ENCODE measurements around the gene CD74. TPM values are rescaled to one million over a fixed set of nuclear protein-coding genes. Genes with fewer than 3 reads are reported as not detected.
A peak's percentile ranks its signal among the peaks of the same experiment; 100 is the strongest.
"Not testable (repeated sequence)": the region's sequence is repeated elsewhere in the genome, so short reads cannot be mapped to it uniquely, and the experiment has no call there.

Gene CD74
- total RNA-seq, 1 donor from 2014 or later, result 1,068 TPM

DNA sequence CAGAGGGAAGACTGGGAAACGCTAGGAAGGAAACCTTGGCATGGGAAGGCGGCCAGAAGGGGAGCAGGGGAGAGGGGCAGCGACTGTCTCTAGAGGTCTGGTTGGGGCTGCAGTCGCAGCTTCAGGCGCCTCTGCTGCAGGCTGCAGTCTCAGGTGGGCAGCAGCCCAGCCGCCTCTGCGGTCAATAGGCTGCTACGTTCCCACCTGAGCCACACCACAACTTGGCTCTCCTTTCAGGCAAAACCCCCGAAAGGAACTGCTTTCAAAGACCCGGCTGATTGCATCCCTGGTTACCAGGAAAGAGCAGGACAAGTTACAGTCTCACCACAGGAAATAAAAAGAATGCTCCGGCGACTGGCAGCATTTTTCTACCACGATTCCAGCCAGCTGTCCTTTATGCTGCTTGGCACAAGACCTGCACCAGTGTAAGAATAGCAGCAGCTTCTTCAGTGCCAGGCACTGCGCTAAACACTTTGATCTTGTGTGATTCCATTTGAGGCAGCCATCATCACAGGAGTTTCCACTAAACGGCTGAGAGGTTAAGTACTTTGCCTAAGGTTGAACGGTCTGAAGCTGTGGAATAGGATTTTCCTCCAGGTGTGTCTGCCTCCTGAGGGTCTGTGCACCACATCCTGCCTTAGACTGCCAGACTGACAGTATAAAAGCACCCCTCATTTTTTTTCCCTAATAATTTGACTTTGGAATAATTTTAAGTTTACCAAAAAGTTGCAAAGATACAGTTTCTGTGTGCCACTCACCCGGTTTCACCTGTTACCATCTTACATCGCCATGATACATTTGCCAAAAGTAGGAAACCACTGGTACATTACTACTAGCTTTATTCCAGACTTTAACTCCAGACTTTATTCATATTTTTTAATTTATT, 29.3 kb upstream of the CD74 start:
- DNase-seq (ENCODE audit: low spot score), result no peak

DNA sequence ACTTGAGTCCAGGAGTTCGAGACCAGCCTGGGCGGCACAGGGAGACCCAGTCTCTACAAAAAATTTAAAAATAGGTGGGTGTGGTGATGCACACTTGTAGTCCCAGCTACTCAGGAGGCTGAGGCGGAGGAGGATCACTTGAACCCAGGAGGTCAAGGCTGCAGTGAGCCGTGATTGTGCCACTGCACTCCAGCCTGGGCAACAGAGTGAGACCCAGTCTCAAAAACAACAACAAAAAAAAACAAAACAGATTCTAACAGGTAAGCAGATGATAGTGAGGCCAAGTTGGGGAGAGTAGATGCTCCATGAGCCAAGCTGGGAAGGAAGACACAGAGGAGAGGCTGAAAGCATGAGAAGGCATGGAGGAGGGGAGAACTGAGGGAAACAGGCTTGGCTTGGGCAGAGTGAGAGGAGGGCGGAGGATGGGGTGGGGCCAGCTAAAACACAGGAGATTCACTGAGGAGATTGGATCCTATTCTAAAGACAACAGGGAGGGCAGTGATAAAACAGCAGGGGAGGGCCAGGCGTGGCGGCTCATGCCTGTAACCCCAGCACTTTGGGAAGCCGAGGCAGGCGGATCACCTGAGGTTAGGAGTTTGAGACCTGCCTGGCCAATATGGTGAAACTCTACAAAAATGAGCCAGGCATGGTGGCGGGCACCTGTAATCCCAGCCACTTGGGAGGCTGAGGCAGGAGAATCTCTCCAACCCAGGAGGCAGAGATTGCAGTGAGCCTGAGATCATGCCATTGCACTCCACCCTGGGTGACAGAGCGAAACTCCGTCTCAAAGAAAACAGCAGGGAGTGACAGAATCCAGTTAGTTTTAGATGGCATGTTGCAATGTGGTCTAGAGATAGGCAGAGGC, 28.5 kb upstream of the CD74 start:
- no peak for DNase-seq (ENCODE audit: low spot score)

DNA sequence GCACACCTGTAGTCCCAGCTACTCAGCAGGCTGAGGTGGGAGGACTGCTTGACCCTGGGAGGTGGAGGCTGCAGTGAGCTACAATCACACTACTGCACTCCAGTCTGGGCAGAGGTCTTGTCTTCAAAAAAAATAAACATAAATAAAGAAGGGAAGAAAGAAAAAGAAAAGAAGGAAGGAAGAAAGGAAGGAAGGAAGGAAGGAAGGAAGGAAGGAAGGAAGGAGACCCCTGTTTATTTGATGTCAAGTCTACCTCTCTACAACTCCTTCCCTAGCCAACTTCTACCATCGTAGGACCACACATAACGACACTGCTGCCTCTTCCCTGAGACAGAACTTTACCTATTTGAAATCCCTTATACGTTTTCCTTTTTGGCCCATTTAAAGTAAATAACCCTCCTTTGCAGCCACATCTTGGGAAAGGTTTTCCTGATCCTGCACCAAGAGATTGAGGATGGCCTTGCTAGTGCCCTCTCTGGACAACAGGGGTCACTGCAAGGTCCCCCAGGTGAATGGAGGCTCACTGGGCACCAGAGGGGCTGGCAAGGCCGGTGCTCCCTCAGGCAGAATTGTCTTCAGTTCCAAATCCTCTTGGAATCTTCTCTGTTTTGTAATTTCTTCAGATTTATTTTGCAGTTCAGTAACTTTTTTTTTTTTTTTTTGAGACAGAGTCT, 26.3 kb upstream of the CD74 start:
- no peak for DNase-seq (ENCODE audit: low spot score)

DNA sequence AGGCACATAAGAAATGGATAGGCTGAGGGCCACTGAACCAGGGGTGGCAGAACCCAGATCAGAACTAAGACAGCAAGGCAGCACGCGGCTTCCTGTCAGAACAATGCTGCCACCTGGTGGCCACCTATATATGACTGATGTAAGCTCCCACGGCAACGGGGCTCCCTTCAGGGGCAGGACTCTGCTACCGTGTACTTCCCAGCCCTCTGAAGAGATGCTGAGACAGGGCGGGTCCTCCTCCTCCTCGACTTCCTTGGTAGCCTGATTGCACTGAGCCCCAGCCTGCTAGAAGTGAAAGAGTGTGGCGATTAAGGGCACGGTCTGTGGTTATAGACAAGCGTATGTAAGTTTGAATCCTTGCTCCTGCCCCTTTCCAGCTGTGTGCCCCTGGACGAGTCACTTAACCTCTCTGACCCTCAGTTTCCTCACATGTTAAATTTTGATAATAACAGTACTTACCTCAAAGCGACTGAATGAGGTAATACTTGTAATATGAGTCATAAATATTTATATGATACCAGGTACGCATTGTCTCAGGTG, 23.5 kb upstream of the CD74 start:
- DNase-seq (ENCODE audit: low spot score), result peak; percentile 90

DNA sequence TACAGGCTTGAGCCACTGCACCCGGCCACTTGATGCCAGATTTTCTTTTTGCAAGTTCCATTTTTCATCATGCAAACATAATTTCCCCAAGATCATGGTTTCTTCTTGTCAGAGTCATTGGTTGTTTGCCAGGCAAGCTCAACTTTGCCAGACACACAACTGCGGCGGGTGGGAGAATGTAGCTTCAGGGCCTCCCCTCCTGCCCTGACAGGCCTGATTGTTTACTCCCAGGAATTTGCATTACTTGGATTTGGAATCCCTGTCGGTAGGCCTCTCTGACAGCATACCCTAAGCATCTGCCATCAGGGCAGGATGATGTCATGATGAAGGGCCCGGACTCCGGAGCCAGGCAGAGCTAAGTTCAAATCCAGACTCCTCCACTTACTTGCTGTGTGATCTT, 21.8 kb upstream of the CD74 start:
- no peak for DNase-seq (ENCODE audit: low spot score)

DNA sequence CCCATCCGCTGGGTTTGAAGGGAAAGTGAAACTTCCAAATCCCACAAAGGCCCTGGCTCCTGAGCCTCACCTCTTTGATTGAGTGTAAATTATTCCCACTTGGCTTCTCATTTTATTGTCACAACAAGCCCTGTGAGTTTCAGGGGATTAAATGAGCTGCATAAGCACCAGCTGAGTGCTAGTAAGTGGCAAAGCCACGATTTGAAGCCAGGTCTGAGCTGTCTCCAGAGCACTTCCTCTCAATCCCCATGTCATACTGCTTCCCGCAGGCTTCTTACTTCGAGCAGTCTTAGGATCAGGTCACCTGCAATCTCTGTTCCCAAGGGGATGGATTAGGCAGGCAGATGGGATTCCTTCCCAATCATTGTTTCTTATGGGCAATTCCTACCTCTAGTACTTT, 18.9 kb upstream of the CD74 start:
- DNase-seq (ENCODE audit: low spot score), result no peak

DNA sequence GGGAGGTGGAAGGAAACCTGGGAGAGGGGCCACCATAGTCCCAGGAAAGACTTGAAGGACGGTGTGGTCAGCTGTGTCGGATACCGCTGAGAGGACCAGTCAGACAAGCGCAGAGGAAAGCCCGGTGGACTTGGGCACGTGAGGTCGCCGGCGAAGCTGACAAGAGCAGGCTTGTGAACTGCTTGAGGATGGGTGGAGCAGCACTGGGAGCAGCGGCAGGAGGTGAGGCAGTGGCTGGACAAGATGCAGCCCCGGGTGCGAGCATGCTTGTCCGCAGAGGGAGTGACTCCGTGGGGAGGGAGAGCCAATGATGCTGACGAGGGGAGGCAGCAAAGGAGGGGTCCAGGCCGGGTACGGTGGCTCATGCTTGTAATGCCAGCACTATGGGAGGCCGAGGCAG, 18.3 kb upstream of the CD74 start:
- DNase-seq (ENCODE audit: low spot score), result no peak

DNA sequence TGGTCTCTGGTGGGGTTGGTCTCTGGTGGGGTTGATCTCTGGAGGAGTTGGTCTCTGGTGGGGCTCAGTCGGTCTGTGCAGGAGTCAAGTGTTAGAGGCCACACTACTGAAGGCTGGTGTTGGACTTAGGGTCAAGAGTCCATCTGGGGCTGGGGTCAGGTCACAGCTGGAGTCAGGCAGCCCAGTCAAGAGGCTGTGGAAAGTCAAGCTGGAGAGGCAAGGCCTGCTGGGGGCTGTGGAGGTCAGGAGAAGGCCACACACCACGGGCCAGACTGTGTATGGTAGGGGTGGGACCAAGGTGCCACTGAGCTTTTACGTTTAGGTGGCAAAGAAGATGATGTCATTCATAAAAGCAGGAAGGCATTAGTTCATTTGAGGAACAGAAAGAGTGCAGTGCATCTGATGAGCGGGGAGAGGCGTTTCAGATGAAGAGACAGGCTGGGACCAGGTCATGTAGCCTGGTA, 16.7 kb upstream of the CD74 start:
- no peak for DNase-seq (ENCODE audit: low spot score)

DNA sequence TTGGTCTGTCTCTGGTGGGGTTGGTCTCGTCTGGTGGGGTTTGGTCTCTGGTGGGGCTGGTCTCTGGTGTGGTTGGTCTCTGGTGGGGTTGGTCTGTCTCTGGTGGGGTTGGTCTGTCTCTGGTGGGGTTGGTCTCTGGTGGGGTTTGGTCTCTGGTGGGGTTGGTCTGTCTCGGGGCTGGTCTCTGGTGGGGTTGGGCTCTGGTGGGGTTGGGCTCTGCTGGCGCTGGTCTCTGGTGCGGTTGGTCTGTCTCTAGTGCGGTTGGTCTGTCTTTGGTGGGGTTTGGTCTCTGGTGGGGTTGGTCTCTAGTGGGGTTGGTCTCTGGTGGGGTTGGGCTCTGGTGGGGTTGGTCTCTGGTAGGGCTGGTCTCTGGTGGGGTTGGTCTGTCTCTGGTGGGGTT, 16.3 kb upstream of the CD74 start:
- no peak for DNase-seq (ENCODE audit: low spot score)

DNA sequence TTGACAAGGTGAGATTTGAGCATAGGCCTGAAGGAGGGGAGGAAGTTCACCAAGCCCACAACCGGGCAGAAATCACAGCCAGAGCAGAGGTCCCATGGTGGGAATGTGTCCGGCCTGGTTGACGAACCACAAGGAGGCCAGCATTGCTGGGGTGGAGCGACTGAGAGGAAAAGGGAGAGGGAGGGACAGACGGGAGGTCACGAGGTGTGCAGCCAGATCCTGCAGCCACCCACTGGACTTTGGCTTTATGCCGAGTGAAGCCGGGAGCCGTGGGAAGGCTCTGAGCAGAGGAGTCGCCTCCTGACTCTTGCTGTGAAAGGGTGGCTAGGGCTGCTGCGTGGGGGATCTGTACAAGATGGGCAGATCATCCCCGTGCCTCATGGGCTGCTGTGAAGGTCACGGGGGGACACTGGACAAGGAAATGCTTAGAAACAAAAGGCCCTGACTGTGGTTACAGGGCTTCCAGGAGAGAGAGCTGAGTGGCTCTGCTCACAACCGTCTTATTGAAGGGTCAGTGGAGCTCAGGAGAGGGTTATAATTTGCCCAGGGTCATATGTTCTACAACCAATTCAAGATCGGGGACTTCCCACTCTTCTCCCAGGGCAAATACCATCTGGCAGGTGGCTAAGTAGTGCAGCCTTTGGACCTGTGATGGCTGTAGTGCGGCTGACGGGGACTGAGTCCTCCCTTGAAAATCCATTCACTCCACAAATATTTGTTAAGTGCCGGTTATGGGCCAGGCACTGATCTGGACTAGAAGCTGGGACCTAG, 15.6 kb upstream of the CD74 start:
- DNase-seq (ENCODE audit: low spot score), result no peak

DNA sequence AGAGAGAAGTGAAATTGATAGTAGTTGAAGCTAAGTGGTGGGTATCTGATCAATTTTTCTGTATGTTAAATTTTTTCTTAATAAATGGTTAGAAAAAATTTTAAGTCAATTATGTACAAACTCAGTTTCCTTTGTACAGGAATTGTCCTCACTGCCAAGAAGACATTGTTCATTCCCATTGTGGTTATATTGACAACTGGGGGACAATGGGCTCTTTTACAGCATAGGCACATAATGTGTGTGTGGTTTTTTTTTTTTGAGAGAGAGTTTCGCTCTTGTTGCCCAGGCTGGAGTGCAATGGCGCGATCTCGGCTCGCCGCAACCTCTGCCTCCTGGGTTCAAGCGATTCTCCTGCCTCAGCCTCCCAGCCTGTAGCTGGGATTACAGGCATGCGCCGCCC, 13.5 kb upstream of the CD74 start:
- DNase-seq (ENCODE audit: low spot score), result not testable (repeated sequence)

DNA sequence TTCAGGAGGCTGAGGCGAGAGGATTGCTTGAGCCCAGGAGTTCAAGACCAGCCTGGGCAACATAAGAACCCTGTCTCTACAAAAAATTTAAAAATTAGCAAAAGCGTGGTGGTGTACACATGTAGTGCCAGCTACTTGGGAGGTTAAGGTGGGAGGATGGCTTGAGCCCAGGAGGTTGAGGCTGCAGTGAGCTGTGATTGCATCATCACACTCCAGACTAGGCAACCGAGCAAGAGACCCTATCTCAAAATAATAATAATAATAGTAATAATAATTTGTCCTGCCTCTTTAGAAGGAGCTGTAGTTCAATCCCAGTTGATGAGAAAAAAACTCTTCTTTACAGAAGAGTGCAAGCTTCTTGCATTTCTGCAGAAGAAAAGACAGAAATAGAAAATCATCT, 10.0 kb upstream of the CD74 start:
- DNase-seq (ENCODE audit: low spot score), result no peak

DNA sequence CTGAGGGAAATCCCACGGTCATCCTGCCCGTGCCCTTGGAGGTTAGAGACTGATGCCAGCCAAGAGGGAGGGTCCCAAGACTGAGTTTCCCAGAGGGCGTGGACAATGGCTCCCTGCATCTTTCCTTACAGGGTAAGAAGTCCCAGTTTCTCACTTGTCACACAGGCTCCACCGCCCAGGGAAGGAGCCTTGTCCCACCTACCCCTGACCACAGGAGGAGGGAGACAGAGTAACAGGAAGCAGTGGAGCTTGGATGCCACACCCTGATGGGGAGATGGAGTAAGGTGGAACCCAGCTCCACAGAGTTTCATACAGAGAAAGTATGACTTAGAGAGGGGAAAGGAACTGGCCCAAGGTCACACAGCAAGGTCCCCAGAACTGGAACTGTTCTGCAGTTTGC, 9.4 kb upstream of the CD74 start:
- no peak for DNase-seq (ENCODE audit: low spot score)

DNA sequence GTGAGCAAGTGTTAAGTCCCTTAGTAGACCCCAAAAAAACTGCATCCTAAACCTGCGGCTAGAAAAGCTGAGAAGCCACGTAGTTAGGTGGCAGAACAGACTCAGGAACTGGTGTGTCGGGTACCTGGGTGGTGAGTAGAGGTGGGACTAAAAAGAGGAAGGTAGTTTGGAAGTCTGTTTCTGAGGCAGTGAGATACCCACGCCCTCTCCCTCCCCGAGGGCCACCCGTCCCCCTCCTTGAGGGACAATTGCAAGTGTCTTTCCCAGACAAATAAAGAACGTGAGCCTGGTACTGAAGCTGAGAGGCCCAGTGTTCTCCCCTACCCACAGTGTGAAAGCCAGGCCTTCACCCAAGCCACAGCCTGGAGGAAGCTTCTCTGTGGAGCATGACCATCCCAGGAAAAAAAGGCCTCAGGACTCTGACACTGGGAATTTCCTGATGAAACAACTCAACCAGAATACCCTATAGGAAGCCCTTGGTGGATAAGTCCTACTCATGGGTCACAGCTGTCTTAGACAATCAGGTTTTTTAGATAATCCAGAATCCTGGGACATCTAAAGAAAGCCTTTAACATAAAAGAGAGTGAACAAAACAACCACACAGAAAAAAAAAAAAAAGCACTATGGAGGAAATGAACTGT, 7.0 kb upstream of the CD74 start:
- no peak for DNase-seq (ENCODE audit: low spot score)

DNA sequence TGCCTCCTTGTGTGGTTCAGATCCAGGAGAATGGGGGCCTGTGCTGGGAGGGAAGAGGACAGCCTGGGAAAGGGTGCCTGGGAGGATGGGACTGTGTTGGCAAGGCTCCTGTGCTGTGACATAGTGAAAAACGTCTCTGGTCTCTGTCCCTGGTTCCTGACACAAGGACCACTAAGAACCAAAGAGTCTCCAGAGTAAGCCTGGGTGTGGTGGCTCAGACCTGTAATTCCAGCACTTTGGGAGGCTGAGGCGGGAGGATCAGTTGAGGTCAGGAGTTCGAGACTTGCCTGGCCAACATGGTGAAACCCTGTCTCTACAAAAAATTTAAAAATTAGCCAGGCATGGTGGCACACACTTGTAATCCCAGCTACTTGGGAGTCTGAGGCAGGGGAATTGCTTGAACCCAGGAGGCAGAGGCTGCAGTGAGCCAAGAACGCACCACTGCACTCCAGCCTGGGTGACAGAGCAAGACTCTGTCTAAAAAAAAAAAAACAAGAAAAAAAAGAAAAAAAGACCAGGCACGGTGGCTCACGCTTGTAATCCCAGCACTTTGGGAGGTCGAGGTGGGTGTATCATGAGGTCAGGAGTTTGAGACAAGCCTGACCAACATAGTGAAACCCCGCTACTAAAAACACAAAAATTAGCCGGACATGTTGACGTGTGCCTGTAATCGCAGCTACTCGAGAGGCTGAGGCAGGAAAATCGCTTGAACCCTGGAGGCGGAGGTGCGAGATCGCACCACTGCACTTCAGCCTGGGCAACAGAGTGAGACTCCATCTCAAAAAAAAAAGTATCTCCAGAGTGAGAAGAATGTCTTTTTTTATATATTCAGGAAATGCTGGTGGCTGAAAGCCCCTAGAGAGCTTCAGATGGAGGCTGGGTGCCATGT, 1.4 kb upstream of the CD74 start:
- not testable (repeated sequence) for DNase-seq (ENCODE audit: low spot score)

DNA sequence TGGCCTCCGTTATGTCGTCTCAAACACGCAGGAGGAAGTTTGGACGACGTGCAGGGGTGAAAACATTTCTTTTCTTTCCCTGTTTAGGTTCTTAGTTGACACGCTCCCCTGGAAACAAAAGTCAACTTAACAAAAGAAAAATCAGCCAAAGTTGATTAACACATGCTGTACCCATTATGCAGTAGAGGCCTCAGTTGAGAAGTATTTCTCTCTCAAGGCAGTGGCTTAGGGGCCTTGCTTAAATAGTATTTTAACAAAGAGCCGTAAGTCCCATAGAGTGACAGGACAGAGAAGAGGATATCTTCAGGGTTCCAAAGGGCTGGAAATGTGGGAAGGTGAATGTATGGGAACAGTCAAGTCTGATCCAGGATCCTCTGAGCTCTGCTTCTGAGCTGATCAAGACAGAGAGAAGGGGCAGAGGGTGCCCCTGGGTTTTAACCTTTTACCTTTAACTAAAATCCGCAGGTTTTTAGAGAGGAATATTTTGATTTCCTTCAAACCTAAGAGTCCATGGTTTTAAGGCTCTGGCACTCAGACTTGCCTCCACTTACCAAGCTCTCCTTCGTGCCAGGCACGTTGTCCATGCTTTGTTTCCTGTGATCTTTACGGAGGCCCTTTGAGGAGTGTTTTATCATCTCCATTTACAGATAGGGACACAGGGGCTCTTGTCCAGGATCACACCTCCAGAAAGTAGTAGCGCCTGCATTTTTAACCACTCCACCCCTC, 629 bp upstream of the CD74 start:
- no peak for DNase-seq (ENCODE audit: low spot score)

DNA sequence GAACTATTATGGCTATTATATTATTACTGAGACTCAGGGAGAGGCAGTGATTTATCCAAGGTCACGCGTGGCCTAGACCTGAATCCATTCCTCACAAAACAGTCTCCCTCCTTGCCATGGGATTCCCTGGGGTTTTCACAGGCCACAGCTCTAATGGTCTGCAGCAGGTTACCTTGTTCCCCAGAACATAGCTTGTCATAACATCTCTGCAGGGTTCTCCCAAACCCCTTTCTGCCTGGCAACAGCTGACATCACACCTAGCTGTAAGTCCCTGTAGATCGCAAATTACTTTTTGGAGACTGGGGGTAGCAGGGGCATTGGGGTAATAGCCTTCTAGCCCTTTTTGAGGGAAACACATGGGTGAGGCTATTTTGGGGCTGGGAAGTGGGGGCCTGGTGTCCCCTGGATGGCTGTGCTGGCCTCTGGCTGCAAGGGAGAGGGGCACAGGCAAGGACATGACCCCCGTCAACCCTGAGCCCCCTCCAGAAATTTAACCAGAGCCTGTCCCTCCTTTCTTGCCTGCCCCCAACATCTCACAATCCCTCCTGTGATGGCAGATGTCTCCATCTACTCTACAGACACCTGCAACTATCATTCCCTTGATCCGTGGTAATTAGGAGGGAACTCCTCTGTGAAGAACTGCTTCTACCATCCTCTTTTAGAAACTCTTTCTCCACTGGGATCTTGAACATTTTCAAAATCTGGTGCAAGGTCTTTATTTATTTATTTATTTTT, 1.3 kb downstream of the CD74 start:
- no peak for DNase-seq (ENCODE audit: low spot score)

DNA sequence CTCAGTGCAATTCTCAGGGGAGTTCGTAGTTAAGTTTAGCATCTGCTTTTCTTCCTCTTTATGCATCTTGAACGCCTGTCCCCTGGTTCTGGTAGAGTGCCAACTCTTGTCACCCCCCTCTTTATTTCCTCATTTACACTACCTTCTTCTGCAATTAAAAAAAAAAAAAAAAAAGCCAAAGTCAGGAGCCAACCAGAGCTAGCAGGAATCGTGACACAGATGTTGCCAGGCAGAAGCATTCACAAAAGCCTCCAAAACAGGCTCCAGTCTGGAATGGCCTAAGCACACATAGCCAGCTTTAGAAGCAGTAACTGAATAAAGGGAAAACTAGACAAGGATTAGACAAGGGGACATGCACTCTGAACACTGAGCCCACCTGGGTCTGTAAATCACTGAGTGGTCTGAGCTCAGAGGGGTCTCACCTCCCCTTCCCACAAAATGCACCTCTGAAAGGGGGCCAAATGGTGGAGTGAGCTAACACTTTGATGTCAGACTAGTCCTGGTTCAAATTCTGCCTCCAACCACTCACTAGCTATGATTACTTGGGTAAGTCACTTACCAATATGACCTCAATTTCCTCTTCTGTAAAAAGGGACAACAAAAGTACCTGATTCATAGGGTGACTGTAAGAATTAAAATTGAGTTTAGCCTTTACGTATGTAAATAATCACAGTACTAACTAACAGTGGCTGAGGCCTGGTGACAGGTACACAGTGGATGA, 2.0 kb downstream of the CD74 start:
- DNase-seq (ENCODE audit: low spot score), result peak; percentile 76
